Lower lobe of right lung (tissue), 2 donors: ENCODE measurements around the gene PDXDC1. TPM values are rescaled to one million over a fixed set of nuclear protein-coding genes. Genes with fewer than 3 reads are reported as not detected.
"Not testable (repeated sequence)": the region's sequence is repeated elsewhere in the genome, so short reads cannot be mapped to it uniquely, and the experiment has no call there.

Experiments
- ATAC-seq, 2 donors: fragments of 200-7000 bp; cut with Tn5 transposase; one replicate each; pipeline ENCODE4 v1.9.1; 2020 to 2022; ENCODE audit warnings: mild to moderate bottlenecking in 2 of 2, moderate library complexity in 2 of 2
- DNase-seq: peaks from one replicate; pipeline ENCODE4 v3.0.0-alpha.2; 2020
- H3K27ac ChIP-seq: fragments of 200-600 bp; one replicate; pipeline ENCODE4 v1.8.0; 2022
- H3K27me3 ChIP-seq: fragments of 200-600 bp; one replicate; pipeline ENCODE4 v1.8.0; 2022; ENCODE audit warnings: low read depth
- H3K36me3 ChIP-seq: fragments of 200-600 bp; one replicate; pipeline ENCODE4 v1.8.0; 2022; ENCODE audit warnings: mild to moderate bottlenecking
- H3K4me1 ChIP-seq: fragments of 200-600 bp; one replicate; pipeline ENCODE4 v1.8.0; 2022
- H3K4me3 ChIP-seq: fragments of 200-600 bp; one replicate; pipeline ENCODE4 v1.8.0; 2022; ENCODE audit warnings: mild to moderate bottlenecking
- H3K9me3 ChIP-seq: fragments of 200-600 bp; one replicate; pipeline ENCODE4 v1.8.0; 2022
- CTCF ChIP-seq: fragments of 200-600 bp; IDR thresholded peaks from one replicate; pipeline ENCODE4 v1.8.0; 2022; ENCODE audit warnings: antibody characterized with exemption, mild to moderate bottlenecking
- intact Hi-C: fragments of 100-400 bp; cut with DNase I; formaldehyde crosslinking; loops from one replicate; pipeline ENCODE4 v1.11.0; 2022
- total RNA-seq: library from RNA; stranded (reverse); fragmentation: NEBNext Ultra II Directional; extraction: Animal tissue kit (Norgen Biotek cat#: 25700); gene quantifications from one replicate; pipeline ENCODE4 v1.2.1, GENCODE V29; 2021
- donor health status: DM: no; HTN: yes; CAD: no; lungs with severe emphysema.

The PDXDC1 gene
- total RNA-seq, 1 donor from 2014 or later, result 103 TPM

GRCh38 chr16:15141586-15141985 lies 166.8 kb downstream of the PDXDC1 start:
- no peak for DNase-seq
- Histone ChIP-seq H3K4me3 (no peak overlapping the region), H3K27ac (no peak overlapping the region), H3K27me3 (no peaks in the 10 kb centered on the region), H3K4me1 (peaks cover 34% of the 10 kb centered on the region), H3K36me3 (no peaks in the 10 kb centered on the region), H3K9me3 (no peaks in the 10 kb centered on the region)
- intact Hi-C loops, result no loop called here
- no peak for ATAC-seq
- TF ChIP-seq CTCF, result no peak

GRCh38 chr16:15142107-15142890 lies 167.5 kb downstream of the PDXDC1 start:
- intact Hi-C loops, H3K36me3 ChIP-seq, DNase-seq, H3K4me3 ChIP-seq, H3K27me3 ChIP-seq, H3K9me3 ChIP-seq, H3K27ac ChIP-seq: not testable (repeated sequence)
- peak in 1 of 2 donors; percentile 11 for ATAC-seq
- peaks cover 34% of the 10 kb centered on the region for H3K4me1 ChIP-seq

- peaks cover 34% of the 10 kb centered on the region for H3K4me1 ChIP-seq
- H3K27ac ChIP-seq, result peak overlapping the region; percentile 63
- peak; percentile 7 to 18 for ATAC-seq
- H3K4me3 ChIP-seq, DNase-seq, H3K9me3 ChIP-seq, H3K36me3 ChIP-seq, intact Hi-C loops, H3K27me3 ChIP-seq: not testable (repeated sequence)
Observed at GRCh38 chr16:15142891-15143600, 168.2 kb downstream of the PDXDC1 start.

GRCh38 chr16:15143601-15144091 lies 168.8 kb downstream of the PDXDC1 start:
- peak overlapping the region; percentile 63 for H3K27ac ChIP-seq
- H3K36me3 ChIP-seq, H3K9me3 ChIP-seq, intact Hi-C loops, H3K27me3 ChIP-seq, DNase-seq: not testable (repeated sequence)
- H3K4me3 ChIP-seq, result peak overlapping the region; percentile 20
- peak; percentile 3 to 5 for ATAC-seq
- H3K4me1 ChIP-seq, result peaks cover 34% of the 10 kb centered on the region

GRCh38 chr16:15144092-15144631 lies 169.3 kb downstream of the PDXDC1 start:
- intact Hi-C loops, H3K36me3 ChIP-seq, DNase-seq, H3K27me3 ChIP-seq, H3K9me3 ChIP-seq: not testable (repeated sequence)
- Histone ChIP-seq H3K27ac (peak overlapping the region; percentile 63), H3K4me3 (peak overlapping the region; percentile 20), H3K4me1 (peaks cover 34% of the 10 kb centered on the region)
- ATAC-seq, result peak; percentile 44 to 58

GRCh38 chr16:15144781-15145417 lies 170.1 kb downstream of the PDXDC1 start:
- H3K36me3 ChIP-seq, intact Hi-C loops, H3K27me3 ChIP-seq, H3K9me3 ChIP-seq, DNase-seq: not testable (repeated sequence)
- ATAC-seq, result peak in 1 of 2 donors; percentile 6
- H3K27ac ChIP-seq, result peak overlapping the region; percentile 63
- peaks cover 34% of the 10 kb centered on the region for H3K4me1 ChIP-seq
- peak overlapping the region; percentile 20 for H3K4me3 ChIP-seq

GRCh38 chr16:15145418-15146263 lies 170.8 kb downstream of the PDXDC1 start:
- H3K9me3 ChIP-seq, intact Hi-C loops, H3K4me3 ChIP-seq, H3K27me3 ChIP-seq, DNase-seq, H3K36me3 ChIP-seq: not testable (repeated sequence)
- ATAC-seq, result peak in 1 of 2 donors; percentile 29
- H3K27ac ChIP-seq, result peak overlapping the region; percentile 63
- H3K4me1 ChIP-seq, result peaks cover 34% of the 10 kb centered on the region

GRCh38 chr16:15146264-15146662 lies 171.4 kb downstream of the PDXDC1 start:
- H3K36me3 ChIP-seq, H3K27me3 ChIP-seq, ATAC-seq, H3K9me3 ChIP-seq, DNase-seq, intact Hi-C loops, H3K4me3 ChIP-seq, H3K27ac ChIP-seq: not testable (repeated sequence)
- peaks cover 34% of the 10 kb centered on the region for H3K4me1 ChIP-seq

- H3K4me3 ChIP-seq, H3K27me3 ChIP-seq, H3K36me3 ChIP-seq, H3K27ac ChIP-seq, H3K9me3 ChIP-seq, DNase-seq, intact Hi-C loops, ATAC-seq: not testable (repeated sequence)
- H3K4me1 ChIP-seq, result peaks cover 17% of the 10 kb centered on the region
Observed at GRCh38 chr16:15148831-15149230, 174.0 kb downstream of the PDXDC1 start.

GRCh38 chr16:15149260-15149659 lies 174.4 kb downstream of the PDXDC1 start:
- intact Hi-C loops, ATAC-seq, H3K27ac ChIP-seq, DNase-seq, H3K36me3 ChIP-seq, H3K9me3 ChIP-seq, H3K4me3 ChIP-seq, H3K27me3 ChIP-seq: not testable (repeated sequence)
- H3K4me1 ChIP-seq, result peaks cover 12% of the 10 kb centered on the region

GRCh38 chr16:15154005-15154404 lies 179.2 kb downstream of the PDXDC1 start:
- H3K27ac ChIP-seq, result peak overlapping the region; percentile 36
- intact Hi-C loops, result not testable (repeated sequence)

More at GRCh38 chr16:15154005-15154404, 179.2 kb downstream of the PDXDC1 start:
- not testable (repeated sequence) for ATAC-seq, H3K27me3 ChIP-seq, H3K9me3 ChIP-seq, H3K4me1 ChIP-seq, DNase-seq, H3K36me3 ChIP-seq
- H3K4me3 ChIP-seq, result peak overlapping the region; percentile 50
